Panc1 (cell line): ENCODE data around the gene CCDC85C. TPM values are rescaled to one million over a fixed set of nuclear protein-coding genes. Genes with fewer than 3 reads are reported as not detected.

Source experiments
- ATAC-seq: fragments of 200-7000 bp; cut with Tn5 transposase; 2 replicates; pipeline ENCODE4 v1.9.1; 2020; ENCODE audit warnings: mild to moderate bottlenecking, moderate library complexity
- BruUV-seq: library from RNA; stranded (reverse); fragments of 400-500 nt; replicated peaks from 2 replicates; lab custom pipeline; 2021; lab: Mats Ljungman, UMichigan
- CTCF ChIA-PET: fragments of 300-600 bp; sonication (Branson Sonifier 250); formaldehyde crosslinking; loops from one replicate; lab custom pipeline; 2022; ENCODE audit warnings: antibody characterized with exemption; lab: Charles Lee
- POLR2A ChIA-PET: fragments of 300-600 bp; sonication (Branson Sonifier 250); formaldehyde crosslinking; loops from one replicate; lab custom pipeline; 2022; ENCODE audit warnings: antibody characterized with exemption; lab: Charles Lee
- DNase-seq: peaks from one replicate; pipeline ENCODE4 v3.0.0-alpha.2; 2010; ENCODE audit warnings: low read depth, low spot score
- H3K27ac ChIP-seq: 2 replicates; pipeline ENCODE4 v1.5.1; 2011; ENCODE audit warnings: mild to moderate bottlenecking, low read length, inconsistent platforms
- H3K27me3 ChIP-seq: fragments of 200-500 bp; sonication (Bioruptor generic); 2 replicates; pipeline ENCODE4 v1.6.0; 2014; ENCODE audit warnings: low read length, inconsistent platforms; ENCODE audit not compliant: control insufficient read depth, insufficient read depth
- H3K36me3 ChIP-seq: fragments of 200-500 bp; sonication (Bioruptor generic); 2 replicates; pipeline ENCODE4 v1.5.1; 2014; ENCODE audit warnings: inconsistent platforms, mild to moderate bottlenecking, low read length, moderate library complexity; ENCODE audit not compliant: control insufficient read depth, insufficient read depth
- H3K4me1 ChIP-seq: 2 replicates; pipeline ENCODE4 v1.5.1; 2011; ENCODE audit warnings: inconsistent platforms, mild to moderate bottlenecking, low read length, moderate library complexity; ENCODE audit not compliant: control insufficient read depth, insufficient read depth
- H3K4me3 ChIP-seq, 2 experiments: 2 replicates each; pipeline ENCODE4 v1.5.1; 2011 to 2012; ENCODE audit warnings: low read depth in 2 of 2, low read length in 2 of 2, mild to moderate bottlenecking in 2 of 2, inconsistent platforms in 1 of 2, moderate library complexity in 1 of 2
- H3K9me3 ChIP-seq: fragments of 200-500 bp; sonication (Bioruptor generic); 2 replicates; pipeline ENCODE4 v1.5.1; 2014; ENCODE audit warnings: low read depth, mild to moderate bottlenecking, inconsistent platforms, low read length, moderate library complexity; ENCODE audit not compliant: control insufficient read depth, insufficient read depth
- POLR2AphosphoS5 ChIP-seq: IDR thresholded peaks from 2 replicates; pipeline ENCODE4 v1.6.1; 2012; ENCODE audit warnings: mild to moderate bottlenecking, low read depth, low read length, moderate library complexity
- SIN3A ChIP-seq: IDR thresholded peaks from 2 replicates; pipeline ENCODE4 v1.6.1; 2012; ENCODE audit warnings: low read depth, mild to moderate bottlenecking, low read length, moderate library complexity, borderline replicate concordance; ENCODE audit not compliant: insufficient read depth
- TCF7L2 ChIP-seq: IDR thresholded peaks from 2 replicates; pipeline ENCODE4 v1.6.1; 2011; ENCODE audit warnings: mild to moderate bottlenecking, low read depth, low read length, inconsistent platforms
- in situ Hi-C: cut with HindIII; loops from 2 replicates; pipeline ENCODE4 v1.10.0; 2016; ENCODE audit warnings: low sequenced_read_pairs, low pct_unique_long_range_greater_than_20kb
- intact Hi-C: fragments of 100-400 bp; cut with micrococcal nuclease; formaldehyde crosslinking; loops from one replicate; pipeline ENCODE4 v1.10.0; 2022; ENCODE audit not compliant: unreplicated experiment
- total RNA-seq: library from RNA; stranded (reverse); gene quantifications from one replicate; pipeline ENCODE4 v1.2.1, GENCODE V29; 2021; ENCODE audit not compliant: unreplicated experiment
- TF ChIP-seq, protein P1 (sequence below): fragments of 450-650 bp; IDR thresholded peaks from 2 replicates; pipeline ENCODE4 v1.5.1; 2017; ENCODE audit warnings: mild to moderate bottlenecking
- TF ChIP-seq, protein P2 (sequence below), 2 experiments: IDR thresholded peaks; 2 replicates each; pipeline ENCODE4 v1.6.1; 2011 to 2012; ENCODE audit warnings: low read depth in 2 of 2, control low read depth in 1 of 2, low read length in 1 of 2, mild to moderate bottlenecking in 1 of 2, moderate library complexity in 1 of 2; ENCODE audit not compliant: insufficient read depth in 1 of 2

The CCDC85C gene
- total RNA-seq, 1 experiment from 2014 or later, result 96.6 TPM

DNA sequence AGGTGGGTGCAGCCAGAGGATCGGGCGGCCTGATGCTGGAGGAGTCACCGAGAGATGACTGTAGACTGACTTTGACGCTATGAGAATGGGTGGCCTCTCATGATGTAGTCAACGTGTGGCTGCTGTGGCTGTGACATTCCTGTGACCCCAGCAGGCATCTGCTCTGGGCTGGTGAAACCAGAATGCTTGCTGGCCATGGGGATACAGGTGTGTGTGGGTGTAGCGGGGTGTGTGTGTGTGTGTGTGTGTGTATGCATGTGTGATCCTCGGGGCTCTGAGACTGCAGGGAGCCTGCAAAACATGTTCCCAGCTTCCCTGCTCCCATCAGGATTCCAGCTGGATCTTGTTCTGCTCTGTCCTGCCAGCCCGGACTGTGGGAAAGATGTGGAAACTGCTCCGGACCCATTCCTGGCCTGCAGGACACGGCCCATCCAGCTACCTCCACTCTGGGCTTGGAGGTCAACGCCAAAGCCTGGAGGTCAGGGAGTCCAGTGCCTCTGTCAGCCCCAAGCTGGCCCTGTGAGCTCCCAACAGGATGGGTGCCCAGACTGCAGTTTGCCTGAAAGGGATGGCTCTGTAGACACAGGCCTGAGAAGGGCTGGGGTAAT, 22.1 kb upstream of the CCDC85C start:
- ATAC-seq, result no peak
- intact Hi-C loops, result no loop called here
- CTCF ChIA-PET, result no interaction called here
- no TSS peak for BruUV-seq
- in situ Hi-C loops, result no loop called here
- no peak for TF ChIP-seq TCF7L2
- TF ChIP-seq, protein P1, sequence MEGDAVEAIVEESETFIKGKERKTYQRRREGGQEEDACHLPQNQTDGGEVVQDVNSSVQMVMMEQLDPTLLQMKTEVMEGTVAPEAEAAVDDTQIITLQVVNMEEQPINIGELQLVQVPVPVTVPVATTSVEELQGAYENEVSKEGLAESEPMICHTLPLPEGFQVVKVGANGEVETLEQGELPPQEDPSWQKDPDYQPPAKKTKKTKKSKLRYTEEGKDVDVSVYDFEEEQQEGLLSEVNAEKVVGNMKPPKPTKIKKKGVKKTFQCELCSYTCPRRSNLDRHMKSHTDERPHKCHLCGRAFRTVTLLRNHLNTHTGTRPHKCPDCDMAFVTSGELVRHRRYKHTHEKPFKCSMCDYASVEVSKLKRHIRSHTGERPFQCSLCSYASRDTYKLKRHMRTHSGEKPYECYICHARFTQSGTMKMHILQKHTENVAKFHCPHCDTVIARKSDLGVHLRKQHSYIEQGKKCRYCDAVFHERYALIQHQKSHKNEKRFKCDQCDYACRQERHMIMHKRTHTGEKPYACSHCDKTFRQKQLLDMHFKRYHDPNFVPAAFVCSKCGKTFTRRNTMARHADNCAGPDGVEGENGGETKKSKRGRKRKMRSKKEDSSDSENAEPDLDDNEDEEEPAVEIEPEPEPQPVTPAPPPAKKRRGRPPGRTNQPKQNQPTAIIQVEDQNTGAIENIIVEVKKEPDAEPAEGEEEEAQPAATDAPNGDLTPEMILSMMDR, result no peak
- TF ChIP-seq, protein P2, sequence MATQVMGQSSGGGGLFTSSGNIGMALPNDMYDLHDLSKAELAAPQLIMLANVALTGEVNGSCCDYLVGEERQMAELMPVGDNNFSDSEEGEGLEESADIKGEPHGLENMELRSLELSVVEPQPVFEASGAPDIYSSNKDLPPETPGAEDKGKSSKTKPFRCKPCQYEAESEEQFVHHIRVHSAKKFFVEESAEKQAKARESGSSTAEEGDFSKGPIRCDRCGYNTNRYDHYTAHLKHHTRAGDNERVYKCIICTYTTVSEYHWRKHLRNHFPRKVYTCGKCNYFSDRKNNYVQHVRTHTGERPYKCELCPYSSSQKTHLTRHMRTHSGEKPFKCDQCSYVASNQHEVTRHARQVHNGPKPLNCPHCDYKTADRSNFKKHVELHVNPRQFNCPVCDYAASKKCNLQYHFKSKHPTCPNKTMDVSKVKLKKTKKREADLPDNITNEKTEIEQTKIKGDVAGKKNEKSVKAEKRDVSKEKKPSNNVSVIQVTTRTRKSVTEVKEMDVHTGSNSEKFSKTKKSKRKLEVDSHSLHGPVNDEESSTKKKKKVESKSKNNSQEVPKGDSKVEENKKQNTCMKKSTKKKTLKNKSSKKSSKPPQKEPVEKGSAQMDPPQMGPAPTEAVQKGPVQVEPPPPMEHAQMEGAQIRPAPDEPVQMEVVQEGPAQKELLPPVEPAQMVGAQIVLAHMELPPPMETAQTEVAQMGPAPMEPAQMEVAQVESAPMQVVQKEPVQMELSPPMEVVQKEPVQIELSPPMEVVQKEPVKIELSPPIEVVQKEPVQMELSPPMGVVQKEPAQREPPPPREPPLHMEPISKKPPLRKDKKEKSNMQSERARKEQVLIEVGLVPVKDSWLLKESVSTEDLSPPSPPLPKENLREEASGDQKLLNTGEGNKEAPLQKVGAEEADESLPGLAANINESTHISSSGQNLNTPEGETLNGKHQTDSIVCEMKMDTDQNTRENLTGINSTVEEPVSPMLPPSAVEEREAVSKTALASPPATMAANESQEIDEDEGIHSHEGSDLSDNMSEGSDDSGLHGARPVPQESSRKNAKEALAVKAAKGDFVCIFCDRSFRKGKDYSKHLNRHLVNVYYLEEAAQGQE (IDR thresholded peaks at IDR 0.05; ENCODE audit: insufficient read depth in 1 of 2, low read depth in 2 of 2, low read length in 1 of 2), result no peak
- no peak for TF ChIP-seq SIN3A
- no peak for TF ChIP-seq POLR2AphosphoS5
- Histone ChIP-seq H3K36me3 (no peaks in the 10 kb centered on the region), H3K9me3 (no peaks in the 10 kb centered on the region), H3K4me3 (no peak overlapping the region), H3K4me1 (peaks cover 5% of the 10 kb centered on the region), H3K27ac (no peak overlapping the region), H3K27me3 (no peaks in the 10 kb centered on the region)
- POLR2A ChIA-PET, result interaction anchor here (0.6 kb wide), 1 partner anchor 42 kb away, joined by 12 read pairs; no protein-coding TSS in a partner anchor
- DNase-seq, result no peak

DNA sequence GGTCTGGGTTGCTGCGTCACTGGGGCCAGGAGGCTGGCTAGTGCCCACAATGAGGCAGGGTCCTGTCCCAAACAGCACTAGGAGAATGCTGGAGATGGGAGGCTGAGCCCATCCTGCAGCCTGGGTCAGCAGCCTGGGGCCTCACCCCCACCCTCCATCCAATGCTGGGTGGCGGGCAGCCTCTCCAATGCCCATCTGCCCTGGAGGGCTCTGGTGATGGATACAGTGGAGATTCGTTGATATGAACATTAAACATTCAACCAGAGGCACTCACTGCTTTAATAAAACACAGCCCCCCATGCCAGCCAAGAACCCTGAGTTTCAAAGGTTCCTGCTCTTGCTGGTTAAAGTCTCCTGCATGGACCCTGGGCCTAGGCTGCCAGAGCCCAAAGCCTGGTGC, 21.5 kb upstream of the CCDC85C start:
- intact Hi-C loops (no loop called here), in situ Hi-C loops (no loop called here)
- Histone ChIP-seq H3K27me3 (no peaks in the 10 kb centered on the region), H3K36me3 (no peaks in the 10 kb centered on the region), H3K4me1 (peaks cover 5% of the 10 kb centered on the region), H3K27ac (no peak overlapping the region), H3K9me3 (no peaks in the 10 kb centered on the region), H3K4me3 (no peak overlapping the region)
- no TSS peak for BruUV-seq
- TF ChIP-seq SIN3A (no peak), POLR2AphosphoS5 (no peak), TCF7L2 (no peak)
- TF ChIP-seq, protein P2 (IDR thresholded peaks at IDR 0.05; ENCODE audit: insufficient read depth in 1 of 2, low read depth in 2 of 2, low read length in 1 of 2), result no peak
- TF ChIP-seq, protein P1, result no peak
- ChIA-PET POLR2A (interaction anchor here (0.7 kb wide), 1 partner anchor 56 kb away, joined by 7 read pairs; no protein-coding TSS in a partner anchor), CTCF (no interaction called here)
- ATAC-seq (no peak), DNase-seq (no peak)
